Panc1 (cell line): Measurements from ENCODE around the gene PDE3A. TPM values are rescaled to one million over a fixed set of nuclear protein-coding genes. Genes with fewer than 3 reads are reported as not detected.

Experiments used
- ATAC-seq: fragments of 200-7000 bp; cut with Tn5 transposase; 2 replicates; pipeline ENCODE4 v1.9.1; 2020; ENCODE audit warnings: mild to moderate bottlenecking, moderate library complexity
- BruUV-seq: library from RNA; stranded (reverse); fragments of 400-500 nt; replicated peaks from 2 replicates; lab custom pipeline; 2021; lab: Mats Ljungman, UMichigan
- CTCF ChIA-PET: fragments of 300-600 bp; sonication (Branson Sonifier 250); formaldehyde crosslinking; loops from one replicate; lab custom pipeline; 2022; ENCODE audit warnings: antibody characterized with exemption; lab: Charles Lee
- POLR2A ChIA-PET: fragments of 300-600 bp; sonication (Branson Sonifier 250); formaldehyde crosslinking; loops from one replicate; lab custom pipeline; 2022; ENCODE audit warnings: antibody characterized with exemption; lab: Charles Lee
- DNase-seq: peaks from one replicate; pipeline ENCODE4 v3.0.0-alpha.2; 2010; ENCODE audit warnings: low read depth, low spot score
- H3K27ac ChIP-seq: 2 replicates; pipeline ENCODE4 v1.5.1; 2011; ENCODE audit warnings: mild to moderate bottlenecking, low read length, inconsistent platforms
- H3K27me3 ChIP-seq: fragments of 200-500 bp; sonication (Bioruptor generic); 2 replicates; pipeline ENCODE4 v1.6.0; 2014; ENCODE audit warnings: low read length, inconsistent platforms; ENCODE audit not compliant: control insufficient read depth, insufficient read depth
- H3K36me3 ChIP-seq: fragments of 200-500 bp; sonication (Bioruptor generic); 2 replicates; pipeline ENCODE4 v1.5.1; 2014; ENCODE audit warnings: inconsistent platforms, mild to moderate bottlenecking, low read length, moderate library complexity; ENCODE audit not compliant: control insufficient read depth, insufficient read depth
- H3K4me1 ChIP-seq: 2 replicates; pipeline ENCODE4 v1.5.1; 2011; ENCODE audit warnings: inconsistent platforms, mild to moderate bottlenecking, low read length, moderate library complexity; ENCODE audit not compliant: control insufficient read depth, insufficient read depth
- H3K4me3 ChIP-seq, 2 experiments: 2 replicates each; pipeline ENCODE4 v1.5.1; 2011 to 2012; ENCODE audit warnings: low read depth in 2 of 2, low read length in 2 of 2, mild to moderate bottlenecking in 2 of 2, inconsistent platforms in 1 of 2, moderate library complexity in 1 of 2
- H3K9me3 ChIP-seq: fragments of 200-500 bp; sonication (Bioruptor generic); 2 replicates; pipeline ENCODE4 v1.5.1; 2014; ENCODE audit warnings: low read depth, mild to moderate bottlenecking, inconsistent platforms, low read length, moderate library complexity; ENCODE audit not compliant: control insufficient read depth, insufficient read depth
- POLR2AphosphoS5 ChIP-seq: IDR thresholded peaks from 2 replicates; pipeline ENCODE4 v1.6.1; 2012; ENCODE audit warnings: mild to moderate bottlenecking, low read depth, low read length, moderate library complexity
- REST ChIP-seq, 2 experiments: IDR thresholded peaks; 2 replicates each; pipeline ENCODE4 v1.6.1; 2011 to 2012; ENCODE audit warnings: low read depth in 2 of 2, control low read depth in 1 of 2, low read length in 1 of 2, mild to moderate bottlenecking in 1 of 2, moderate library complexity in 1 of 2; ENCODE audit not compliant: insufficient read depth in 1 of 2
- SIN3A ChIP-seq: IDR thresholded peaks from 2 replicates; pipeline ENCODE4 v1.6.1; 2012; ENCODE audit warnings: low read depth, mild to moderate bottlenecking, low read length, moderate library complexity, borderline replicate concordance; ENCODE audit not compliant: insufficient read depth
- TCF7L2 ChIP-seq: IDR thresholded peaks from 2 replicates; pipeline ENCODE4 v1.6.1; 2011; ENCODE audit warnings: mild to moderate bottlenecking, low read depth, low read length, inconsistent platforms
- in situ Hi-C: cut with HindIII; loops from 2 replicates; pipeline ENCODE4 v1.10.0; 2016; ENCODE audit warnings: low sequenced_read_pairs, low pct_unique_long_range_greater_than_20kb
- intact Hi-C: fragments of 100-400 bp; cut with micrococcal nuclease; formaldehyde crosslinking; loops from one replicate; pipeline ENCODE4 v1.10.0; 2022; ENCODE audit not compliant: unreplicated experiment
- total RNA-seq: library from RNA; stranded (reverse); gene quantifications from one replicate; pipeline ENCODE4 v1.2.1, GENCODE V29; 2021; ENCODE audit not compliant: unreplicated experiment
- TF ChIP-seq, protein P1 (sequence below): fragments of 450-650 bp; IDR thresholded peaks from 2 replicates; pipeline ENCODE4 v1.5.1; 2017; ENCODE audit warnings: mild to moderate bottlenecking

Gene PDE3A
- total RNA-seq, 1 experiment from 2014 or later: 0.03 TPM

DNA sequence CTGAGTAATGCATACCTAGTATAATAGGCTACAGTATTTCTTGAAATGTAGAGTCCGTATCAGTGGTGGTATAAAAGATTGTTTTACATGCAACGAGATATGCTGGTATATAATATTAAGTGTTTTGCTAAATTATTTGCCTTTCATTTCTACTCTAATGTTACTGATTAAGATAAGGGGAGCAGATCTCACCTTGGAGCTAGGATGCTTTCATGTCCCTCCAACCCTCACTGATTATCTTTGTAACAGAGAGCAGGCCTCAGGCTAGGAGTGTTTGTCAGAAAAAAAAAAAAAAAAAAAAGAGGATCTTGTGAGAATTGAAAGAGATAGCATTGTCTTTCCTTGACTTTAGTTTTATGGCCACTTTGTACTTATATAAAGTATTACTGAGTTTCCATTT lies 92.6 kb downstream of the PDE3A start:
- no peak overlapping the region for H3K27ac ChIP-seq
- no peak for ATAC-seq
- TF ChIP-seq POLR2AphosphoS5 (no peak), SIN3A (no peak), TCF7L2 (no peak), REST (IDR thresholded peaks at IDR 0.05; ENCODE audit: insufficient read depth in 1 of 2, low read depth in 2 of 2, low read length in 1 of 2) (no peak)
- TF ChIP-seq, protein P1, sequence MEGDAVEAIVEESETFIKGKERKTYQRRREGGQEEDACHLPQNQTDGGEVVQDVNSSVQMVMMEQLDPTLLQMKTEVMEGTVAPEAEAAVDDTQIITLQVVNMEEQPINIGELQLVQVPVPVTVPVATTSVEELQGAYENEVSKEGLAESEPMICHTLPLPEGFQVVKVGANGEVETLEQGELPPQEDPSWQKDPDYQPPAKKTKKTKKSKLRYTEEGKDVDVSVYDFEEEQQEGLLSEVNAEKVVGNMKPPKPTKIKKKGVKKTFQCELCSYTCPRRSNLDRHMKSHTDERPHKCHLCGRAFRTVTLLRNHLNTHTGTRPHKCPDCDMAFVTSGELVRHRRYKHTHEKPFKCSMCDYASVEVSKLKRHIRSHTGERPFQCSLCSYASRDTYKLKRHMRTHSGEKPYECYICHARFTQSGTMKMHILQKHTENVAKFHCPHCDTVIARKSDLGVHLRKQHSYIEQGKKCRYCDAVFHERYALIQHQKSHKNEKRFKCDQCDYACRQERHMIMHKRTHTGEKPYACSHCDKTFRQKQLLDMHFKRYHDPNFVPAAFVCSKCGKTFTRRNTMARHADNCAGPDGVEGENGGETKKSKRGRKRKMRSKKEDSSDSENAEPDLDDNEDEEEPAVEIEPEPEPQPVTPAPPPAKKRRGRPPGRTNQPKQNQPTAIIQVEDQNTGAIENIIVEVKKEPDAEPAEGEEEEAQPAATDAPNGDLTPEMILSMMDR: no peak
- DNase-seq: no peak
- no peak overlapping the region for H3K4me3 ChIP-seq
- POLR2A ChIA-PET: no interaction called here
- in situ Hi-C loops: no loop called here
- BruUV-seq: no TSS peak
- intact Hi-C loops: loop anchor here (5.0 kb wide), 1 partner anchor 141 kb away; no protein-coding TSS in a partner anchor
- H3K27me3 ChIP-seq: no peaks in the 10 kb centered on the region
- H3K36me3 ChIP-seq: no peaks in the 10 kb centered on the region
- no peaks in the 10 kb centered on the region for H3K4me1 ChIP-seq
- CTCF ChIA-PET: no interaction called here
- H3K9me3 ChIP-seq: no peaks in the 10 kb centered on the region

DNA sequence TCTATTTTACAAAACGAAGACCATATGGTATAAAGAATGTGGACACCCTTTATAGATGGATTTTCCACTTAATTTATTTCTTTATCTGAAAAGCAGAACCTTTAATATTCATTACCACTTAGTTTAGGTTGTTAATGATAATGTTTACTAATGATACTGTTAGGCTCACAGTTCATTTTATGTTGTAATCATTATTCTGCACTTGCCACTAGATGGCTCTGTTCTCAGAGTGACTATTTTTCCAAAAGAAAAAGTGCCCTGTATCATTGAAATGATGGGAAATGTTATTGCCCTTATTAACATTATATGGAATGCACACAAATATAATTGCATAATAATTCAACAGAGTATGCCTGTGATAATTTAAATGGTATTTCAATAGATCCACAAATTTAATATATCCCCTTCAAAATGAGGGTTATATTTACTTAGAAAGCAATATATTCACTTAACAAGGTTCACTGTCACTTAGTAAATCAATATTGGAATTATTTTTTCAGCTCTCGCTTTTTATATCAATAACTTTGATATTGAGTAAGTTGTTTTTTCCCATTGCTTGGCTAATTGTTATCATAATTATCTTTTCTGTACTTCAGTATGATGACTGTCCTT lies 95.7 kb downstream of the PDE3A start:
- intact Hi-C loops (loop anchor here (5.0 kb wide), 1 partner anchor 138 kb away; no protein-coding TSS in a partner anchor), in situ Hi-C loops (no loop called here)
- TF ChIP-seq, protein P1: peak; percentile 52; the same call in 1 of the 2 replicates
- TF ChIP-seq SIN3A (no peak), REST (IDR thresholded peaks at IDR 0.05; ENCODE audit: insufficient read depth in 1 of 2, low read depth in 2 of 2, low read length in 1 of 2) (no peak)
- POLR2A ChIA-PET: no interaction called here
- no peaks in the 10 kb centered on the region for H3K36me3 ChIP-seq
- no peak overlapping the region for H3K4me3 ChIP-seq
- CTCF ChIA-PET: interaction anchor here (0.6 kb wide), 1 partner anchor 1537 kb away, joined by 3 read pairs; no protein-coding TSS in a partner anchor
- no peaks in the 10 kb centered on the region for H3K9me3 ChIP-seq
- no TSS peak for BruUV-seq
- H3K4me1 ChIP-seq: no peaks in the 10 kb centered on the region
- no peak overlapping the region for H3K27ac ChIP-seq
- ATAC-seq (no peak), DNase-seq (no peak)
- no peaks in the 10 kb centered on the region for H3K27me3 ChIP-seq
